NT2/D1 (cell line): ENCODE measurements around the gene METTL26.

Source experiments
- DNase-seq: peaks from one replicate; pipeline ENCODE4 v3.0.0-alpha.2; 2011; ENCODE audit warnings: low read depth, low spot score
- H3K27me3 ChIP-seq: 2 replicates; pipeline ENCODE4 v1.6.0; 2011; ENCODE audit warnings: mild to moderate bottlenecking; ENCODE audit not compliant: insufficient read length, insufficient read depth
- H3K36me3 ChIP-seq: 2 replicates; pipeline ENCODE4 v1.6.1; 2011; ENCODE audit warnings: mild to moderate bottlenecking, low read length, mixed read lengths; ENCODE audit not compliant: insufficient read depth, insufficient read length
- H3K4me1 ChIP-seq: 2 replicates; pipeline ENCODE4 v1.5.1; 2011; ENCODE audit not compliant: insufficient read depth, insufficient read length
- H3K4me3 ChIP-seq: 2 replicates; pipeline ENCODE4 v1.5.1; 2011; ENCODE audit warnings: low read depth; ENCODE audit not compliant: insufficient read length
- H3K9ac ChIP-seq: 2 replicates; pipeline ENCODE4 v1.6.0; 2011; ENCODE audit warnings: low read depth; ENCODE audit not compliant: insufficient read length
- H3K9me3 ChIP-seq: 2 replicates; pipeline ENCODE4 v1.5.1; 2011; ENCODE audit warnings: mild to moderate bottlenecking, low read length; ENCODE audit not compliant: insufficient read depth
- SUZ12 ChIP-seq: IDR thresholded peaks from 2 replicates; pipeline ENCODE4 v1.6.1; 2011; ENCODE audit not compliant: insufficient read length, insufficient read depth; ENCODE audit errors: extremely low read depth
- YY1 ChIP-seq: IDR thresholded peaks from 2 replicates; pipeline ENCODE4 v1.6.1; 2011; ENCODE audit not compliant: insufficient read length, insufficient read depth
- ZNF274 ChIP-seq: IDR thresholded peaks from 2 replicates; pipeline ENCODE4 v1.6.1; 2011; ENCODE audit warnings: mild to moderate bottlenecking, low read depth, low read length

Gene METTL26

DNA sequence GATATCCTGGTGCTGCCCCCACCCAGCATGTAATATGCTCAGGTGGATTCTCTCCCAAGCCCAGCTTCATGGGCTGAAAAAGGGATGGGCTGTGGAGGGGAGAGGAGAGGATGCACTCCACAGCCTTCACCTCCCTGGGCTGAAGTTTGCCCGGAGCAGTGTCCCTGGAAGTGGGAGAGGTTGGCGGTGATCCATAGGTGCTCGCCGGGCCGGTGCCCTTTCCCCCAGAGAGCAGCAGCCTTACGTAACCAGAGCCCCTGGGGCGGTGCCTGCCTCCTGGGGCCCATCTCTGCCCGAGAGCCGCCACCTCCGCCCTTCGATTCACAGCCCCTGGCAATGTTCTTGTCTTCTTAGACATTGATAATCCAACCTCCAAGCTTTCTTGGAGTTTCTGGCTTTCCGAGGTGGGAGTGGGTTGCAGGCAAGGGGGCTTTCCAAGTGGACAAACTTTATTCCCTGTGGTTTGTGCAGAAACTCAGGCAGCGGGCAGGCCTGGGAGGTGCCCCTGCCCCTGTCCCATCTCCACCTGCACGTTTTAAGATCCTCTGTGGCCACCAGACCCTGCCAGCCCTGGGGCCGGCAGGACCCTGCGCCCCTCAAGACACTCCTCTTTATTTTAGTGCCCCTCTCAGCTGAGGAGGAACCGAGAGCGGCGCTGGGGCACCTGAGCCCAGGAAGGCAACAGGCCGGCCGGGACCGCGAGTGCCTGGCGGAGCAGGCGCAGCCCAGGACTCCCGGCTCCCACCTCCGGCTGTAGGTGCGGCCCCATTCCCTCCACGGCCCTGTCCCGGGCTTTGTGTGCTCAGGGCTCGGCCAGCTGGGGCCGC is 10.0 kb upstream of the METTL26 start:
- peak overlapping the region; percentile 42 for H3K9ac ChIP-seq
- no peaks in the 10 kb centered on the region for H3K9me3 ChIP-seq
- DNase-seq = no peak
- TF ChIP-seq ZNF274 = no peak
- no peak for TF ChIP-seq SUZ12
- no peak for TF ChIP-seq YY1
- H3K27me3 ChIP-seq = peaks cover 9% of the 10 kb centered on the region
- peaks cover 23% of the 10 kb centered on the region for H3K36me3 ChIP-seq
- H3K4me3 ChIP-seq = no peak overlapping the region
- H3K4me1 ChIP-seq = peaks cover 32% of the 10 kb centered on the region

GRCh38 chr16:644556-644955 is 8.5 kb upstream of the METTL26 start:
- Histone ChIP-seq H3K36me3 (peaks cover 12% of the 10 kb centered on the region), H3K4me3 (no peak overlapping the region), H3K4me1 (peaks cover 26% of the 10 kb centered on the region), H3K27me3 (peaks cover 9% of the 10 kb centered on the region), H3K9ac (no peak overlapping the region), H3K9me3 (no peaks in the 10 kb centered on the region)
- no peak for TF ChIP-seq SUZ12
- TF ChIP-seq YY1 = no peak
- no peak for TF ChIP-seq ZNF274
- no peak for DNase-seq

DNA sequence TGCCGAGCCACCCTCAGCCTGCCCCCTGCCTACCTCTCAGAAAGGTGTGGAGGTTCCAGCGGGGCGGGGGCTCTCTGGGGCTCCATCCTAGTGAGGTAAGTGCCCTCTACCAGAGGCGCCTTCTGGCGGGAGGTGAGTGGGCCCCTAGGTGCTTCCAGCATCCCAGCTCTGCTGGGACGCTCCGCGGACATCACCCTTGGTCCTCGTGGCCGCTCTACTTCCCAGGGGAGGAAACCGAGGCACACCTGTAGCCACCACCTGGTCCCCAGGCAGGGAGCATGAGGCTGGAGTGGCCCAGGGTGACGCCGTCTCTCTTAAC is 6.9 kb upstream of the METTL26 start:
- Histone ChIP-seq H3K9ac (peak overlapping the region; percentile 95), H3K4me3 (peak overlapping the region; percentile 89), H3K4me1 (peaks cover 33% of the 10 kb centered on the region), H3K36me3 (peaks cover 12% of the 10 kb centered on the region), H3K9me3 (no peaks in the 10 kb centered on the region), H3K27me3 (peaks cover 9% of the 10 kb centered on the region)
- no peak for DNase-seq
- no peak for TF ChIP-seq ZNF274
- no peak for TF ChIP-seq YY1
- TF ChIP-seq SUZ12 = no peak

- no peak for DNase-seq
- peak overlapping the region; percentile 95 for H3K9ac ChIP-seq
- H3K4me3 ChIP-seq = peak overlapping the region; percentile 89
- no peak for TF ChIP-seq YY1
- TF ChIP-seq ZNF274 = no peak
- TF ChIP-seq SUZ12 = no peak
- H3K9me3 ChIP-seq = no peaks in the 10 kb centered on the region
- peaks cover 9% of the 10 kb centered on the region for H3K27me3 ChIP-seq
- H3K36me3 ChIP-seq = peaks cover 10% of the 10 kb centered on the region
- H3K4me1 ChIP-seq = peaks cover 37% of the 10 kb centered on the region
Measured at GRCh38 chr16:642189-643049, 6.3 kb upstream of the METTL26 start.

DNA sequence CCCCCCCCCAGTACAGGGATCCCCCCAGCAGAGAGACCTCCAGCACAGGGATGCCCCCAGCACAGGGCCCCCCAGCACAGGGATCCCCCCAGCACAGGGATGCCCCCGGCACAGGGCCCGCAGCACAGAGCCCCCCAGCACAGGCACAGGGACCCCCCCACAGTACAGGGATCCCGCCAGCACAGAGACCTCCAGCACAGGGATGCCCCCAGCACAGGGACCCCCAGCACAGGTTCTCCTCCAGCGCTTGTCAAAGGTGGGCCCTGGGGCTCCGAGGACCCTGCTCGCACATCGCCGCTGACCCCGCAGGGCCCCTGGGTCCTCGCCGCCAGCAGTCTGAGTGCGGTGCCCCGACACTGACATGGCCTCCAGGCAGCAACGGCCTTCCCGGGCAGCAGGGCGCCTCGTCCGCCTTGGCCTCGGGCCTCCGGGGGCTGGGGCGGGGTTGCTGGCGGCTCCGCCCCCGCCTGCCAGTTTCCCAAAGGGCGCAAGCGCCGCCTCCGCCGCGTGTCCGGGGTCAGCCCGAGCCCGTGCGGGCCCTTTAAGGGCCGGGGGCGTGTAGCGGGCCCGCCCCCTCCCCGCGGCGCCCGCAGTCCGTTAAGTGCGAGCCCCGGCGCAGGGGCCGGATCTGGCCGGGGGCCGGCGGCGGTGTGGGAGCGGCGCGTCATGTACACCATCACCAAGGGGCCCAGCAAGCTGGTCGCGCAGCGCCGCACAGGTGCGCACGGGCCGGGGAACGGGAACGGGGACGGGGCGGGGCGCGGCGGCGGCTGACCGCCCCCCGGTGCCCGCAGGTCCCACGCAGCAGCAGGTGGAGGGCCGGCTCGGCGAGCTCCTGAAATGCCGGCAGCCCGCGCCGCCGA is 5.5 kb upstream of the METTL26 start, which contains the start of gene MCRIP2:
Gene MCRIP2, plus strand, starts transcription at position 503 of the 863 bp plus-strand sequence. Its CDS starts 164 bp downstream, at position 667.
- peak; percentile 78 for DNase-seq
- Histone ChIP-seq H3K4me3 (peak within 1 kb of the TSS; percentile 89), H3K36me3 (peaks cover 2% of the 10 kb centered on the region), H3K4me1 (peaks cover 31% of the 10 kb centered on the region), H3K9me3 (no peaks in the 10 kb centered on the region), H3K27me3 (peaks cover 9% of the 10 kb centered on the region), H3K9ac (peak within 1 kb of the TSS; percentile 95)
- no peak for TF ChIP-seq YY1
- no peak for TF ChIP-seq SUZ12
- no peak for TF ChIP-seq ZNF274

DNA sequence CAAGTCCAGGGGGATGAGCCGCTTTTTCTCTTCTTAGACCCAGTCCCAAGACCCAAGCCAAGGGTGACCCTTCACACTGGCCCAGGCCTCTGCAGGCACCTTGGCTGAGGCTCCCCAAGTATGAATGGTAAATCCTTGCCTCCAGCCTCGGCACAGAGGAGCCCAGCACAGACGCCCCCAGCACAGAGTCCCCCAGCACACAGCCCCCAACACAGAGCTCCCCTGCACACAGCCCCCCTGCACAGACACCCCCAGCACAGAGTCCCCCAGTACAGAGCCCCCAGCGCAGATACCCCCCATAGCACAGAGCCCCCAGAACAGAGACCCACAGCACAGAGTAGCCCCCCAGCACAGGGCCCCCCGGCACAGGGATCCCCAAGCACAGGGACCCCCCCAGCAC is 4.5 kb upstream of the METTL26 start:
- Histone ChIP-seq H3K4me1 (peaks cover 27% of the 10 kb centered on the region), H3K9ac (peak overlapping the region; percentile 26), H3K4me3 (no peak overlapping the region), H3K36me3 (no peaks in the 10 kb centered on the region), H3K9me3 (no peaks in the 10 kb centered on the region), H3K27me3 (peaks cover 9% of the 10 kb centered on the region)
- no peak for DNase-seq
- TF ChIP-seq SUZ12 (no peak), ZNF274 (no peak), YY1 (no peak)
